ENCODE results near the gene GLG1. TPM values are rescaled to one million over a fixed set of nuclear protein-coding genes. Genes with fewer than 3 reads are reported as not detected.

The GLG1 gene
- total RNA-seq, 1 experiment from 2014 or later = 135 TPM

DNA sequence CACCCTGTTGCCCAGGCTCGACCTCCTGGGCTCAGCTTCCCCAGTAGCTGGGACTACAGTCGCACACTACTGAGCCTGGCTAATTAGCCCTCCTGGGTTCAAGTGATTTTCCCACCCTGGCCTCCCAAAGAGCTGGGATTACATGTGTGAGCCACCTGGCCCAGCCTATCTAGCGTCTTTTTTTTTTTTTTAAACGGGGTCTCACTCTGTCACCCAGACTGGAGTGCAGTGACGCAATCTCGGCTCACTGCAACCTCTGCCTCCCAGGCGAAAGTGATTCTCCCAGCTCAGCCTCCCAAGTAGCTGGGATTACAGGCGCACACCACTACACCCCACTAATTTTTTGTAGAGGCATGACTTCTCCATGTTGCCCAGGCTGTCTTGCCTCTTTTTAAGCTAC is 33.3 kb downstream of the GLG1 start:
- H4K8ac ChIP-seq (replicated peaks; ENCODE audit: insufficient read length, low read depth, low read length) = no peak overlapping the region
- no peak overlapping the region for H2BK15ac ChIP-seq (ENCODE audit: low read depth, low read length)
- H3K56ac ChIP-seq (ENCODE audit: insufficient read length, low read depth, low read length) = no peak overlapping the region
- H3K27me3 Mint-ChIP-seq (ENCODE audit: low read depth) = no peaks in the 10 kb centered on the region
- no peak overlapping the region for H2BK120ac ChIP-seq (ENCODE audit: low read depth, low read length, poor library complexity, severe bottlenecking)
- TF ChIP-seq, protein P1, sequence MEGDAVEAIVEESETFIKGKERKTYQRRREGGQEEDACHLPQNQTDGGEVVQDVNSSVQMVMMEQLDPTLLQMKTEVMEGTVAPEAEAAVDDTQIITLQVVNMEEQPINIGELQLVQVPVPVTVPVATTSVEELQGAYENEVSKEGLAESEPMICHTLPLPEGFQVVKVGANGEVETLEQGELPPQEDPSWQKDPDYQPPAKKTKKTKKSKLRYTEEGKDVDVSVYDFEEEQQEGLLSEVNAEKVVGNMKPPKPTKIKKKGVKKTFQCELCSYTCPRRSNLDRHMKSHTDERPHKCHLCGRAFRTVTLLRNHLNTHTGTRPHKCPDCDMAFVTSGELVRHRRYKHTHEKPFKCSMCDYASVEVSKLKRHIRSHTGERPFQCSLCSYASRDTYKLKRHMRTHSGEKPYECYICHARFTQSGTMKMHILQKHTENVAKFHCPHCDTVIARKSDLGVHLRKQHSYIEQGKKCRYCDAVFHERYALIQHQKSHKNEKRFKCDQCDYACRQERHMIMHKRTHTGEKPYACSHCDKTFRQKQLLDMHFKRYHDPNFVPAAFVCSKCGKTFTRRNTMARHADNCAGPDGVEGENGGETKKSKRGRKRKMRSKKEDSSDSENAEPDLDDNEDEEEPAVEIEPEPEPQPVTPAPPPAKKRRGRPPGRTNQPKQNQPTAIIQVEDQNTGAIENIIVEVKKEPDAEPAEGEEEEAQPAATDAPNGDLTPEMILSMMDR (conservative IDR thresholded peaks at IDR 0.05) = no peak
- H4K91ac ChIP-seq (ENCODE audit: insufficient read length, low read depth, low read length) = no peak overlapping the region
- no peaks in the 10 kb centered on the region for H3K27me3 ChIP-seq (ENCODE audit: insufficient read depth, low read length)
- H3K4me1 Mint-ChIP-seq = peaks cover 21 to 22% of the 10 kb centered on the region in 2 experiments
- WGBS (ENCODE audit: extremely low coverage, insufficient read length, low lambda C conversion rate) = no CpG with 5 or more reads among the region's 8 CpGs
- H3K23ac ChIP-seq (ENCODE audit: insufficient read length, low read depth, low read length) = no peak overlapping the region
- peaks cover 27% of the 10 kb centered on the region; the same call in 1 of the 2 replicates for H3K79me2 ChIP-seq (ENCODE audit: insufficient read depth, low read length)
- no peaks in the 10 kb centered on the region for H3K36me3 Mint-ChIP-seq (ENCODE audit: insufficient read depth in 1 of 3, low read depth in 3 of 3)
- H3K18ac ChIP-seq (ENCODE audit: insufficient read length, low read depth, low read length) = no peak overlapping the region
- H3K9me3 ChIP-seq (ENCODE audit: control insufficient read depth, low read depth, low read length) = no peaks in the 10 kb centered on the region
- peaks cover 15% of the 10 kb centered on the region for H3K79me1 ChIP-seq (ENCODE audit: insufficient read depth, low read depth, low read length, poor library complexity, severe bottlenecking)
- H3K27ac ChIP-seq (ENCODE audit: insufficient read length, low read depth, low read length) = no peak overlapping the region
- H3T11ph ChIP-seq (ENCODE audit: low read length) = no peak overlapping the region
- H3K4me3 Mint-ChIP-seq = no peak overlapping the region
- no peak overlapping the region for H2AK5ac ChIP-seq (ENCODE audit: insufficient read length, low read length)
- no peaks in the 10 kb centered on the region for H3K4me1 ChIP-seq (ENCODE audit: insufficient read depth, low read length)
- no peaks in the 10 kb centered on the region for H4K20me1 ChIP-seq (ENCODE audit: control insufficient read depth, insufficient read depth, insufficient read length)
- no peak overlapping the region for H3K4me2 ChIP-seq (ENCODE audit: insufficient read depth, insufficient read length, low read length)
- no peak overlapping the region for H4K5ac ChIP-seq (ENCODE audit: insufficient read length, low read depth, low read length)
- H3K9me3 Mint-ChIP-seq = no peaks in the 10 kb centered on the region
- H2BK12ac ChIP-seq (ENCODE audit: insufficient read length, low read depth, low read length) = no peak overlapping the region
- no peak overlapping the region for H2BK20ac ChIP-seq (ENCODE audit: low read depth, low read length, poor library complexity, severe bottlenecking)
- no peak overlapping the region for H2BK5ac ChIP-seq (ENCODE audit: insufficient read length, low read length)
- no peak overlapping the region for H2AFZ ChIP-seq (ENCODE audit: low read length)
- H3K23me2 ChIP-seq (ENCODE audit: insufficient read length, low read depth, low read length, poor library complexity, severe bottlenecking) = no peaks in the 10 kb centered on the region
- no peak overlapping the region for H3K14ac ChIP-seq (ENCODE audit: insufficient read depth, low read length)
- no peak overlapping the region for H3K9ac ChIP-seq (ENCODE audit: extremely low read depth, insufficient read length, low read length)
- DNase-seq = no peak
- H3K27ac Mint-ChIP-seq = peak overlapping the region in 2 of 3 experiments; percentile 62 to 81; a peak in 1 of 7 replicates
- no peak overlapping the region for H3K4ac ChIP-seq (ENCODE audit: low read depth, low read length)

Measured in H9 (cell line).